SU-DHL-6 (cell line): ENCODE measurements around the gene TMEM120B.

ENCODE experiments used
- H2AFZ ChIP-seq: fragments of 200-600 bp; sonication (generic); 2 replicates; pipeline ENCODE4 v1.6.1; 2014; ENCODE audit warnings: low read depth, mild to moderate bottlenecking, moderate library complexity, mixed read lengths, antibody characterized with exemption, low read length; ENCODE audit not compliant: severe bottlenecking
- H3F3A ChIP-seq: fragments of 200-600 bp; shearing (Covaris generic); 2 replicates; pipeline ENCODE4 v1.6.0; 2016; ENCODE audit warnings: antibody characterized with exemption, mild to moderate bottlenecking; ENCODE audit not compliant: insufficient read depth
- H3K27ac ChIP-seq: fragments of 200-600 bp; sonication (generic); 2 replicates; pipeline ENCODE4 v1.5.1; 2016; ENCODE audit warnings: low read depth, mild to moderate bottlenecking, low read length, moderate library complexity, mixed read lengths
- H3K27me3 ChIP-seq: fragments of 200-600 bp; sonication (generic), shearing (Covaris generic); 2 replicates; pipeline ENCODE4 v1.6.0; 2014; ENCODE audit warnings: mild to moderate bottlenecking, low read length
- H3K36me3 ChIP-seq: fragments of 200-600 bp; sonication (generic); 2 replicates; pipeline ENCODE4 v1.6.1; 2014; ENCODE audit warnings: mild to moderate bottlenecking, low read length, mixed read lengths
- H3K4me2 ChIP-seq: fragments of 300-600, 200-600 bp; shearing (Covaris generic), sonication (generic); 2 replicates; pipeline ENCODE4 v1.6.0; 2014; ENCODE audit warnings: low read length, low read depth, mild to moderate bottlenecking; ENCODE audit not compliant: poor library complexity, severe bottlenecking
- H3K4me3 ChIP-seq: fragments of 200-600 bp; sonication (generic); 2 replicates; pipeline ENCODE4 v1.5.1; 2014; ENCODE audit warnings: antibody characterized with exemption, low read length, mild to moderate bottlenecking, mixed read lengths; ENCODE audit not compliant: insufficient read depth, poor library complexity, severe bottlenecking
- H3K79me2 ChIP-seq: fragments of 200-600 bp; sonication (generic); 2 replicates; pipeline ENCODE4 v1.6.1; 2014; ENCODE audit warnings: mild to moderate bottlenecking, low read length, moderate library complexity; ENCODE audit not compliant: insufficient read depth
- H3K9ac ChIP-seq: fragments of 200-600 bp; sonication (generic); 2 replicates; pipeline ENCODE4 v1.7.0; 2014; ENCODE audit warnings: mild to moderate bottlenecking, low read length
- H3K9me2 ChIP-seq: fragments of 200-600 bp; sonication (generic); replicated peaks from 2 replicates; pipeline ENCODE4 v1.6.1; 2014; ENCODE audit warnings: low read length; ENCODE audit not compliant: insufficient read depth
- H3K9me3 ChIP-seq: fragments of 200-600 bp; sonication (generic); 2 replicates; pipeline ENCODE4 v1.6.1; 2014; ENCODE audit warnings: low read length, mixed read lengths; ENCODE audit not compliant: insufficient read depth
- H4K20me1 ChIP-seq: fragments of 200-600 bp; sonication (generic); 2 replicates; pipeline ENCODE4 v1.6.1; 2014; ENCODE audit warnings: low read depth, mild to moderate bottlenecking, antibody characterized with exemption, low read length, moderate library complexity, mixed read lengths
- CTCF ChIP-seq: fragments of 200-600 bp; sonication (generic); IDR thresholded peaks from one replicate; pipeline ENCODE4 v1.5.1; 2017; ENCODE audit warnings: antibody characterized with exemption, mild to moderate bottlenecking, low read length, moderate library complexity; ENCODE audit not compliant: insufficient read depth, poor library complexity, severe bottlenecking
- EZH2phosphoT487 ChIP-seq: fragments of 200-600 bp; sonication (generic), shearing (Covaris generic); conservative IDR thresholded peaks from 2 replicates; pipeline ENCODE4 v1.6.1; 2018; ENCODE audit warnings: mild to moderate bottlenecking, antibody characterized with exemption, low read length, moderate library complexity, mixed read lengths

TMEM120B gene

GRCh38 chr12:121769831-121770301, 57.3 kb downstream of the TMEM120B start:
- Histone ChIP-seq H3F3A (no peaks in the 10 kb centered on the region), H3K79me2 (no peaks in the 10 kb centered on the region), H3K9me2 (no peaks in the 10 kb centered on the region), H3K9me3 (no peaks in the 10 kb centered on the region), H2AFZ (no peak overlapping the region), H4K20me1 (no peaks in the 10 kb centered on the region), H3K27ac (no peak overlapping the region), H3K4me3 (no peak overlapping the region), H3K9ac (no peak overlapping the region), H3K4me2 (no peak overlapping the region), H3K27me3 (no peaks in the 10 kb centered on the region), H3K36me3 (no peaks in the 10 kb centered on the region)
- no peak for TF ChIP-seq CTCF
- TF ChIP-seq EZH2phosphoT487 = no peak

GRCh38 chr12:121770388-121770787, 57.8 kb downstream of the TMEM120B start:
- Histone ChIP-seq H2AFZ (no peak overlapping the region), H3K9me3 (no peaks in the 10 kb centered on the region), H3K9ac (no peak overlapping the region), H3F3A (no peaks in the 10 kb centered on the region), H3K4me3 (no peak overlapping the region), H3K4me2 (no peak overlapping the region), H3K79me2 (no peaks in the 10 kb centered on the region), H3K27me3 (no peaks in the 10 kb centered on the region), H3K27ac (no peak overlapping the region), H4K20me1 (no peaks in the 10 kb centered on the region), H3K9me2 (no peaks in the 10 kb centered on the region), H3K36me3 (no peaks in the 10 kb centered on the region)
- no peak for TF ChIP-seq EZH2phosphoT487
- no peak for TF ChIP-seq CTCF

- Histone ChIP-seq H3K4me2 (no peak overlapping the region), H4K20me1 (no peaks in the 10 kb centered on the region), H3K27ac (no peak overlapping the region)
These were observed 58.5 kb downstream of the TMEM120B start for GRCh38 chr12:121770813-121771625.

More at GRCh38 chr12:121770813-121771625, 58.5 kb downstream of the TMEM120B start:
- no peaks in the 10 kb centered on the region for H3K9me2 ChIP-seq
- TF ChIP-seq EZH2phosphoT487 (no peak), CTCF (no peak)
- no peak overlapping the region for H2AFZ ChIP-seq
- H3K4me3 ChIP-seq = no peak overlapping the region
- H3K9me3 ChIP-seq = no peaks in the 10 kb centered on the region
- H3K79me2 ChIP-seq = no peaks in the 10 kb centered on the region
- H3K27me3 ChIP-seq = no peaks in the 10 kb centered on the region
- H3K9ac ChIP-seq = no peak overlapping the region
- no peaks in the 10 kb centered on the region for H3K36me3 ChIP-seq
- no peaks in the 10 kb centered on the region for H3F3A ChIP-seq
